K562 (cell line): Measurements from ENCODE around the gene RASGEF1C. TPM values are rescaled to one million over a fixed set of nuclear protein-coding genes. Genes with fewer than 3 reads are reported as not detected.

Source experiments
- ATAC-seq: fragments of 200-7000 bp; cut with Tn5 transposase; 3 replicates; pipeline ENCODE4 v1.9.1; 2020; ENCODE audit warnings: moderate library complexity
- BruUV-seq: library from RNA; stranded (reverse); fragments of 400-500 nt; replicated peaks from 2 replicates; lab custom pipeline; 2021; lab: Mats Ljungman, UMichigan
- CTCF ChIA-PET: fragments of 300-600 bp; formaldehyde crosslinking; extraction: SDS; loops from one replicate; lab custom pipeline; 2021; ENCODE audit warnings: low intra/inter-chr PET ratio; lab: Yijun Ruan, JAX
- POLR2A ChIA-PET: fragments of 300-600, 350-650 bp; sonication (Branson Sonifier 250); formaldehyde crosslinking; extraction: SDS; loops from one replicate; lab custom pipeline; 2021; ENCODE audit warnings: antibody characterized with exemption, inconsistent platforms; lab: Yijun Ruan, JAX
- DNase-seq, 4 experiments: peaks; one replicate each; pipeline versions ENCODE4 v3.0.0 to v3.0.0-alpha.2; 2011 to 2018; ENCODE audit warnings: low spot score in 3 of 4, mixed read lengths in 3 of 4; ENCODE audit errors: extremely low read depth in 1 of 4
- FAIRE-seq: peaks from 2 replicates; lab custom pipeline; 2011; peaks lifted over from hg19 to GRCh38; lab: Jason Lieb, UNC
- H2AFZ ChIP-seq: 2 replicates; pipeline ENCODE4 v1.6.0; 2011; ENCODE audit warnings: low read depth, low read length, control low read depth, inconsistent platforms
- H3K27ac ChIP-seq: fragments of 200-600 bp; 3 replicates; pipeline ENCODE4 v1.8.0; 2011; ENCODE audit warnings: low read depth, mild to moderate bottlenecking, control low read depth, inconsistent platforms, low read length, moderate library complexity, mixed read lengths; ENCODE audit errors: extremely low read depth
- H3K27me3 ChIP-seq, 2 experiments: fragments of 300-600 bp in 1 of 2; 2 replicates in 1 of 2; 3 replicates in 1 of 2; pipeline versions ENCODE4 v1.6.0 to v1.8.0; 2011; ENCODE audit warnings: inconsistent platforms in 2 of 2, low read length in 2 of 2, mild to moderate bottlenecking in 1 of 2, mixed read lengths in 1 of 2, moderate library complexity in 1 of 2; ENCODE audit not compliant: control insufficient read depth in 2 of 2, insufficient read depth in 2 of 2
- H3K36me3 ChIP-seq: fragments of 300-600 bp; 3 replicates; pipeline ENCODE4 v1.8.0; 2011; ENCODE audit warnings: mild to moderate bottlenecking, low read length, inconsistent platforms; ENCODE audit not compliant: control insufficient read depth, insufficient read depth
- H3K4me1 ChIP-seq, 2 experiments: fragments of 200-600 bp in 1 of 2; replicated peaks in 1 of 2; 2 replicates in 1 of 2; 3 replicates in 1 of 2; pipeline versions ENCODE4 v1.5.1 to v1.8.0; 2011; ENCODE audit warnings: inconsistent platforms in 2 of 2, low read length in 2 of 2, mild to moderate bottlenecking in 1 of 2, mixed read lengths in 1 of 2, moderate library complexity in 1 of 2; ENCODE audit not compliant: control insufficient read depth in 2 of 2, insufficient read depth in 2 of 2
- H3K4me2 ChIP-seq: 2 replicates; pipeline ENCODE4 v1.6.1; 2011; ENCODE audit warnings: low read length, control low read depth, inconsistent platforms, mixed read lengths; ENCODE audit not compliant: insufficient read depth
- H3K4me3 ChIP-seq: fragments of 200-600 bp; sonication (generic), shearing (Covaris generic); 2 replicates; pipeline ENCODE4 v1.5.1; 2016; ENCODE audit warnings: control low read depth, inconsistent platforms
- H3K79me2 ChIP-seq: fragments of 200-600 bp; 3 replicates; pipeline ENCODE4 v1.8.0; 2011; ENCODE audit warnings: low read length, inconsistent platforms; ENCODE audit not compliant: control insufficient read depth, insufficient read depth
- H3K9ac ChIP-seq, 2 experiments: 2 replicates each; pipeline versions ENCODE4 v1.6.0 to v1.6.1; 2011; ENCODE audit warnings: low read depth in 2 of 2, low read length in 2 of 2, control low read depth in 1 of 2, inconsistent platforms in 1 of 2, mild to moderate bottlenecking in 1 of 2, mixed read lengths in 1 of 2; ENCODE audit not compliant: insufficient read depth in 1 of 2
- H3K9me1 ChIP-seq: one replicate; pipeline ENCODE4 v1.6.0; 2011; ENCODE audit warnings: inconsistent platforms, mild to moderate bottlenecking, low read length, moderate library complexity; ENCODE audit not compliant: control insufficient read depth, insufficient read depth
- H3K9me3 ChIP-seq: replicated peaks from 2 replicates; pipeline ENCODE4 v1.5.1; 2011; ENCODE audit warnings: low read depth, low read length, inconsistent platforms; ENCODE audit not compliant: control insufficient read depth, insufficient read depth
- H4K20me1 ChIP-seq: replicated peaks from 2 replicates; pipeline ENCODE4 v1.6.1; 2011; ENCODE audit warnings: low read length, inconsistent platforms, mixed read lengths; ENCODE audit not compliant: control insufficient read depth, insufficient read depth
- KAT8 ChIP-seq: fragments of 450-650 bp; IDR thresholded peaks from 2 replicates; pipeline ENCODE4 v1.6.1; 2016; ENCODE audit warnings: low read depth, mild to moderate bottlenecking
- NFE2 ChIP-seq: IDR thresholded peaks from 2 replicates; pipeline ENCODE4 v1.6.1; 2014; ENCODE audit warnings: antibody characterized with exemption, low read depth
- RFX7 ChIP-seq: fragments of 250-450 bp; sonication (Bioruptor Pico); IDR thresholded peaks from 2 replicates; pipeline ENCODE4 v1.5.1; 2021; ENCODE audit warnings: mild to moderate bottlenecking
- ZFPM2 ChIP-seq: fragments of 250-450 bp; sonication (Bioruptor Pico); IDR thresholded peaks from 2 replicates; pipeline ENCODE4 v1.5.1; 2022; ENCODE audit warnings: mild to moderate bottlenecking
- ZNF253 ChIP-seq: fragments of 250-450 bp; sonication (Bioruptor Pico); conservative IDR thresholded peaks from 2 replicates; pipeline ENCODE4 v1.6.1; 2021; ENCODE audit warnings: mild to moderate bottlenecking
- ZNF551 ChIP-seq: fragments of 250-450 bp; sonication (Bioruptor Pico); IDR thresholded peaks from 2 replicates; pipeline ENCODE4 v1.5.0; 2021; ENCODE audit warnings: mild to moderate bottlenecking, moderate library complexity
- WGBS: fragments of 100-300 bp; shearing (Covaris generic); methylation state at CpG from one replicate; pipeline ENCODE4 v1.1.6; 2016; ENCODE audit warnings: low coverage, mixed read lengths; ENCODE audit not compliant: insufficient coverage; ENCODE audit errors: missing lambda C conversion rate; 5-methylcytosine and 5-hydroxymethylcytosine counted together
- in situ Hi-C: fragments of 300-500 bp; cut with MboI; formaldehyde crosslinking; loops from 4 replicates; pipeline ENCODE4 v1.15.0; 2018; ENCODE audit warnings: inconsistent platforms, mixed read lengths
- intact Hi-C: fragments of 100-400 bp; cut with micrococcal nuclease; formaldehyde crosslinking; loops from 2 replicates; pipeline ENCODE4 v1.14.2; 2022
- polyA plus RNA-seq, 8 experiments: library from polyadenylated mRNA; depleted of rRNA in 4 of 8; stranded (reverse) in 5 of 8; unstranded in 3 of 8; fragments of >200 nt; fragmentation: Nextera tagmentation in 2 of 8; fragmentation: Illumina TruSeq in 1 of 8; extraction: Ambion mirVana in 2 of 8; extraction: Trizol in 1 of 8; gene quantifications; 2 replicates each; pipeline versions ENCODE4 v1.2.1 to v1.2.3, GENCODE V29; 2011 to 2014; ENCODE audit warnings: inconsistent platforms in 1 of 8, missing spikeins in 1 of 8
- total RNA-seq, 7 experiments: library from RNA; depleted of rRNA in 6 of 7; stranded (reverse); fragments of >200 nt in 6 of 7; fragmentation: Illumina TruSeq in 2 of 7; extraction: Trizol in 2 of 7; gene quantifications; 2 replicates each; pipeline versions ENCODE4 v1.2.1 to v1.2.3, GENCODE V29; 2011 to 2021; ENCODE audit warnings: low replicate concordance in 1 of 7

The RASGEF1C gene
- total and polyA plus RNA-seq, 9 of the 15 experiments (the other 6 are each of a cell fraction or from before 2014, with no cell fraction given): 0.04 to 1.1 (median 0.21) TPM; not detected in 4

DNA sequence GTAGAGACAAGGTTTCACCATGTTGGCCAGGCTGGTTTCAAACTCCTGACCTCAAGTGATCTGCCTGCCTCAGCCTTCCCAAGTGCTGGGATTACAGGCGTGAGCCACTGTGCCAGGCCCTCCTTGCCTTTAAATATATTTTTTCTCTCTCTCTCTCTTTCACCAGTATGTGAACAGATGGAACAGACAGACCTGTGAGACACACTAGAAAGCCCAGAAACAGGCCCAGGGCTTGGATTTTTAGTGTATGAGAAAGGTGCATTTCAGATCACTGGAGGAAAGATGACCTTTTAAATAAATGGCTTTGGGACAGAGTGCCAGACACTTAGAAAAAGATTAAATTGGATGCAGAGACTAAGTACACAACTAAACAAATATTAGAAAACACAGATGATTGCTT, 3.1 kb downstream of the RASGEF1C start:
- in situ Hi-C loops: loop anchor here (10.0 kb wide), 1 partner anchor 449 kb away; no protein-coding TSS in a partner anchor
- H3K9me1 ChIP-seq: no peaks in the 10 kb centered on the region
- TF ChIP-seq RFX7 (CRISPR knock-in tag) (no peak), ZNF551 (no peak), ZFPM2 (CRISPR knock-in tag) (no peak), NFE2 (no peak), KAT8 (no peak), ZNF253 (CRISPR knock-in tag) (no peak)
- H3K9ac ChIP-seq: no peak overlapping the region
- no peak overlapping the region for H2AFZ ChIP-seq
- POLR2A ChIA-PET: interaction anchor here (0.8 to 1.1 kb wide), 2 partner anchors 34 to 487 kb away, joined by 3 to 4 read pairs; no protein-coding TSS in a partner anchor
- H3K4me2 ChIP-seq: no peak overlapping the region
- FAIRE-seq: no peak
- H3K27ac ChIP-seq: no peak overlapping the region
- CTCF ChIA-PET: no interaction called here
- no peak overlapping the region for H3K4me3 ChIP-seq
- 22% methylated on average over 1 of the region's 1 CpG for WGBS
- BruUV-seq: no TSS peak
- H3K36me3 ChIP-seq: no peaks in the 10 kb centered on the region
- H3K9me3 ChIP-seq: no peaks in the 10 kb centered on the region
- no peaks in the 10 kb centered on the region for H3K79me2 ChIP-seq
- no peaks in the 10 kb centered on the region for H4K20me1 ChIP-seq
- DNase-seq: no peak
- peaks cover 0 to 18% of the 10 kb centered on the region in 2 experiments; a peak in 3 of 5 replicates for H3K27me3 ChIP-seq
- ATAC-seq: no peak
- intact Hi-C loops: loop anchor here (10.0 kb wide), 2 partner anchors 89 to 399 kb away; partner anchors contain the start of gene MAPK9
- peaks cover 8 to 28% of the 10 kb centered on the region in 2 experiments; a peak in 4 of 5 replicates for H3K4me1 ChIP-seq
